Thyroid gland (tissue), 4 donors: ENCODE results near the gene CCDC157. TPM values are rescaled to one million over a fixed set of nuclear protein-coding genes. Genes with fewer than 3 reads are reported as not detected.

Source experiments
- DNase-seq, 2 donors: peaks; one replicate each; pipeline ENCODE4 v3.0.0-alpha.2; 2019
- H3K27ac ChIP-seq, 3 donors: fragments of 200-600 bp; sonication (generic); 1 replicate in 2 of 3; 2 replicates in 1 of 3; pipeline ENCODE4 v1.5.1; 2016 to 2019; ENCODE audit warnings: mild to moderate bottlenecking in 1 of 3, moderate library complexity in 1 of 3
- H3K27me3 ChIP-seq: fragments of 200-600 bp; sonication (generic); one replicate; pipeline ENCODE4 v1.5.1; 2019
- H3K36me3 ChIP-seq, 2 donors: fragments of 200-600 bp; sonication (generic); one replicate each; pipeline ENCODE4 v1.5.1; 2016 to 2019
- H3K4me1 ChIP-seq, 2 donors: fragments of 200-600 bp; sonication (generic); one replicate each; pipeline ENCODE4 v1.5.1; 2017 to 2019
- H3K4me3 ChIP-seq, 3 donors: fragments of 200-600 bp; sonication (generic); replicated peaks in 1 of 3; 1 replicate in 2 of 3; 2 replicates in 1 of 3; pipeline ENCODE4 v1.5.1; 2016; ENCODE audit warnings: mild to moderate bottlenecking in 1 of 3
- H3K9me3 ChIP-seq: fragments of 200-600 bp; sonication (generic); one replicate; pipeline ENCODE4 v1.5.1; 2017
- CTCF ChIP-seq, 6 experiments: fragments of 200-600 bp in 3 of 6; fragments of 450-650 bp in 3 of 6; sonication (generic) in 3 of 6; IDR thresholded peaks; one replicate each; pipeline ENCODE4 v1.5.1; 2016 to 2019; ENCODE audit warnings: antibody characterized with exemption in 6 of 6, mild to moderate bottlenecking in 2 of 6, inconsistent platforms in 1 of 6, moderate library complexity in 1 of 6
- POLR2A ChIP-seq, 2 donors: fragments of 450-650 bp; IDR thresholded peaks; one replicate each; pipeline ENCODE4 v1.6.1; 2017; ENCODE audit warnings: antibody characterized with exemption in 2 of 2, mild to moderate bottlenecking in 2 of 2, moderate library complexity in 1 of 2
- WGBS, 2 donors: methylation state at CpG; one replicate each; pipeline ENCODE4 v1.1.5; 2017; 5-methylcytosine and 5-hydroxymethylcytosine counted together
- intact Hi-C: fragments of 100-400 bp; cut with DNase I; formaldehyde crosslinking; loops from one replicate; pipeline ENCODE4 v1.15.1; 2023
- total RNA-seq, 4 donors: library from RNA; depleted of rRNA; stranded (reverse); fragments of >200 nt; gene quantifications; one replicate each; pipeline ENCODE4 v1.2.3, GENCODE V29; 2016

CCDC157 gene
- total RNA-seq, 4 donors from 2014 or later = 8.1 to 18.3 (median 15.6) TPM

- Histone ChIP-seq H3K36me3 (no peaks in the 10 kb centered on the region), H3K4me3 (no peak overlapping the region), H3K9me3 (no peaks in the 10 kb centered on the region), H3K27ac (peak overlapping the region; percentile 85 to 98 (median 94)), H3K4me1 (peaks cover 27 to 35% of the 10 kb centered on the region in 2 donors), H3K27me3 (no peaks in the 10 kb centered on the region)
- DNase-seq = no peak
- intact Hi-C loops = loop anchor here (5.0 kb wide), 1 partner anchor 33 kb away; the partner anchor contains the start of gene MTFP1
- 76 to 79% methylated on average over 3 of the region's 3 CpGs for WGBS, 2 donors
- TF ChIP-seq CTCF (IDR thresholded peaks at IDR 0.05) (no peak), POLR2A (IDR thresholded peaks at IDR 0.05) (no peak)
These were observed 37.1 kb downstream of the CCDC157 start for GRCh38 chr22:30393885-30394284.

GRCh38 chr22:30396871-30397655, 40.3 kb downstream of the CCDC157 start, which contains the start of gene SEC14L2:
TSS of gene SEC14L2 (plus strand) at chr22:30397018. CDS start at chr22:30397117, 99 bp downstream.
- H3K27ac ChIP-seq = peak within 1 kb of the TSS; percentile 36 to 58 (median 54)
- no peaks in the 10 kb centered on the region for H3K27me3 ChIP-seq
- H3K9me3 ChIP-seq = no peaks in the 10 kb centered on the region
- H3K36me3 ChIP-seq = no peaks in the 10 kb centered on the region
- peak within 1 kb of the TSS; percentile 40 to 86 (median 57) for H3K4me3 ChIP-seq
- 0 to 2% methylated on average over 3 to 12 of the region's 56 CpGs for WGBS, 2 donors
- peaks cover 27 to 39% of the 10 kb centered on the region in 2 donors for H3K4me1 ChIP-seq
- TF ChIP-seq POLR2A (IDR thresholded peaks at IDR 0.05) = peak in 1 of 2 donors; percentile 84
- no peak for TF ChIP-seq CTCF (IDR thresholded peaks at IDR 0.05)
- intact Hi-C loops = no loop called here
- peak; percentile 82 to 86 for DNase-seq

DNA sequence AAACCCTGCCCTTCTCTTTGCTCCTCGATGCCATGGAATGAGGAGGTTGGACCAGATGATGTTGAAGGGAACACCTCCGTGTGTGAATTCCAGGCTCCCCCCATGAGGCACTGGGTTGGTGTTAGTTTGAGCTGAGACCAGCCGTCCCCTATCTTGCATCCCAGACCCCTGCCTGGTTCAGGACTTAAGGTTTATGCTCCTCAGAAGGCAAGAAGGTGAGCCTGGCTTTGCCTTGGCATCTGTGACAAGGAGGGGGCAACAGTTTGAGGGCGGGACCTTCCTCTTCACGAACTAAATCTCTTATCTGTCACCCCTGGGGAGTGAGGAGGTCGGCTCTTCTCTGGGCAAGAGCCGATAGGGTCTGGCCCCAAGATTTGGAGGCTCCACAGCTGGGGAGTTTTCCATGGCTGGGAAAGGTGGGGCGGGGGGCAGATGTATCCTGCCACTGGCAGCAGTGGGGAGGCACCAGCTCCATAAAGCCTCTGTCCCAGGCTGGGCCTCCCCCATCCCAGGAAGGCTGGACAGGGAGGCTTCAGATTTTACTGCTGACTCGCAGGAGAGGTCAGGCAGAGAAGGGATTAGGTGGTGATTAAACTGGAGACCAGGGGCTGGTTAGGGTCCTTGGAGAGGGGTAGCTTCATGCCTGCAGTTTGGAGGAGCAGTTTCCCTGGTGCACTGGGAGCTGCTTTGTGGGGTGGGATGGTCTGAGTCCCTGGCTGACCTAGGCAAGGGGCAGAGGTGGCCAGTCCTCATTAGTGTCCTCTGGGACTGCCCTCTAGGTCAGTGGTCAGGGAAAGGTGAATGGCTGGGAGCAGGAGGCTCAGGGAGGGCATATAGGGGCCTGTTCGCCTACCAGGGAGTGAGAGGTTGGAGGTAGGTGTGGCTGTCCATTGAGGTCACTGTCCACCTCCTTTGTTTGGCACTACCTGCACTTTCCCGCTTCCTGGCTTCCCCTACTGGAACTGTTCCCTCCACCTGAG, 41.1 kb downstream of the CCDC157 start:
- Histone ChIP-seq H3K27me3 (no peaks in the 10 kb centered on the region), H3K27ac (peak overlapping the region in 2 of 3 donors; percentile 54 to 58), H3K4me3 (peak overlapping the region; percentile 40 to 86 (median 57)), H3K4me1 (peaks cover 22 to 35% of the 10 kb centered on the region in 2 donors), H3K36me3 (no peaks in the 10 kb centered on the region), H3K9me3 (no peaks in the 10 kb centered on the region)
- DNase-seq = no peak
- WGBS, 2 donors = 31 to 37% methylated on average over 10 to 11 of the region's 11 CpGs
- intact Hi-C loops = no loop called here
- TF ChIP-seq CTCF (IDR thresholded peaks at IDR 0.05) = no peak
- no peak for TF ChIP-seq POLR2A (IDR thresholded peaks at IDR 0.05)

DNA sequence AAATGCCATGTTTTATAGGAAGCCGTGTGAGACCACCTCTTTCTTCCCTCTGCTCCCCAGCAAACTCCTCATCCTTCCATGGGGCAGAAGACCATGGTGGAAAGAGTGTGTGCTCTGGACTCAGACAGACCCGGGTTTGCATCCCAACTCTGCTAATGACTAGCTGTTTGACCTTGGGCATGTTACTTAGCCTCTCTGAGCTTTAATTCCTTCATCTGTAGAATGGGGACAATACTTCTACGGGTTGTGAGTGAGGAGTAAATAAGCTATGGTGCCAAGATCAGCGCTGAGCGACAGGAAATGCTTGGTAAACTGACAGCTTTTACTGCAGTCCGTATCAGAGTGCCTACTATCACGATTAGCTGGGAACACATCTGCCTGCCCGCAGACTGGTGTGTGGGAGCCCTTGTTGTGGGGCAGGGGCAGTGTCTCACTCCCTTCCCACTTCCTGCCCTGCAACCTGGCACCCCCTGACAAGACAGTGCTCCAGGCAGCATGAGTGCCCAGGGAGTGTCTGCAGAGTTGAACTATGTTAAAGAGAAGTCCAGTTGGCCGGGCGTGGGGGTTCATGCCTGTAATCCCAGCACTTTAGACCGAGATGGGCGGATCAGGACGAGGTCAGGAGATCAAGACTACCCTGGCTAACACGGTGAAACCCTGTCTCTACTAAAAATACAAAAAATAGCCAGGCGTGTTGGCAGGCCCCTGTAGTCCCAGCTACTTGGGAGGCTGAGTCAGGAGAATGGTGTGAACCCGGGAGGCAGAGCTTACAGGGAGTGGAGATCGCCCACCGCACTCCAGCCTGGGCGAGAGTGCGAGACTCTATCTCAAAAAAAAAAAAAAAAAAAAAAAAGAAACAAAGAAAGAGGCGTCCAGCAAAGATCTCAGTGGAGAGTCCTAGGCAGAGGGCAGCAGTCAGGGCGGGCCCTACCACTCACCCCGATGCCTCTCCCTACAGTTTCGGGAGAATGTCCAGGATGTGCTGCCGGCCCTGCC, 42.2 kb downstream of the CCDC157 start:
- Histone ChIP-seq H3K4me3 (no peak overlapping the region), H3K4me1 (peaks cover 13 to 25% of the 10 kb centered on the region in 2 donors), H3K36me3 (no peaks in the 10 kb centered on the region), H3K27me3 (no peaks in the 10 kb centered on the region), H3K27ac (no peak overlapping the region), H3K9me3 (no peaks in the 10 kb centered on the region)
- intact Hi-C loops = no loop called here
- TF ChIP-seq CTCF (IDR thresholded peaks at IDR 0.05) (no peak), POLR2A (IDR thresholded peaks at IDR 0.05) (no peak)
- DNase-seq = no peak
- 68 to 69% methylated on average over 19 to 25 of the region's 25 CpGs for WGBS, 2 donors
